Suprapubic skin (tissue), 4 donors: Measurements from ENCODE around the gene NOTCH4. TPM values are rescaled to one million over a fixed set of nuclear protein-coding genes. Genes with fewer than 3 reads are reported as not detected.
"Not testable (repeated sequence)": the region's sequence is repeated elsewhere in the genome, so short reads cannot be mapped to it uniquely, and the experiment has no call there.

Experiments used
- DNase-seq, 2 donors: peaks; one replicate each; pipeline ENCODE4 v3.0.0-alpha.2; 2019; ENCODE audit warnings: low spot score in 2 of 2
- H3K27ac ChIP-seq: fragments of 200-600 bp; sonication (generic); one replicate; pipeline ENCODE4 v1.5.1; 2019
- H3K27me3 ChIP-seq: fragments of 200-600 bp; sonication (generic); one replicate; pipeline ENCODE4 v1.5.1; 2019
- H3K36me3 ChIP-seq: fragments of 200-600 bp; sonication (generic); one replicate; pipeline ENCODE4 v1.5.1; 2019
- H3K4me1 ChIP-seq: fragments of 200-600 bp; sonication (generic); one replicate; pipeline ENCODE4 v1.5.1; 2019
- H3K4me3 ChIP-seq: fragments of 200-600 bp; sonication (generic); one replicate; pipeline ENCODE4 v1.5.1; 2019; ENCODE audit warnings: mild to moderate bottlenecking
- H3K9me3 ChIP-seq: fragments of 200-600 bp; sonication (generic); one replicate; pipeline ENCODE4 v1.5.1; 2019
- CTCF ChIP-seq, 2 donors: fragments of 200-600 bp in 1 of 2; fragments of 450-650 bp in 1 of 2; sonication (generic) in 1 of 2; IDR thresholded peaks; one replicate each; pipeline ENCODE4 v1.5.1; 2016 to 2019; ENCODE audit warnings: antibody characterized with exemption in 2 of 2, mild to moderate bottlenecking in 1 of 2, moderate library complexity in 1 of 2
- EP300 ChIP-seq: sonication (generic); formaldehyde crosslinking; IDR thresholded peaks from one replicate; pipeline ENCODE4 v1.6.1; 2017; ENCODE audit warnings: antibody characterized with exemption
- POLR2A ChIP-seq, 2 donors: fragments of 450-650 bp; IDR thresholded peaks; one replicate each; pipeline ENCODE4 v1.6.1; 2017; ENCODE audit warnings: antibody characterized with exemption in 2 of 2, mild to moderate bottlenecking in 2 of 2, moderate library complexity in 2 of 2
- POLR2AphosphoS5 ChIP-seq, 3 donors: sonication (generic); formaldehyde crosslinking; IDR thresholded peaks; one replicate each; pipeline ENCODE4 v1.6.1; 2017; ENCODE audit warnings: antibody characterized with exemption in 3 of 3
- WGBS: methylation state at CpG from one replicate; pipeline ENCODE4 v1.1.5; 2018; 5-methylcytosine and 5-hydroxymethylcytosine counted together
- total RNA-seq, 4 donors: library from RNA; depleted of rRNA; stranded (reverse); fragments of >200 nt; gene quantifications; one replicate each; pipeline ENCODE4 v1.1.0, GENCODE V29; 2016

Gene NOTCH4
- total RNA-seq, 4 donors from 2014 or later: 5.3 to 22.0 (median 10.2) TPM

GRCh38 chr6:32215617-32216016 is 8.2 kb downstream of the NOTCH4 start:
- no peak overlapping the region for H3K4me3 ChIP-seq
- H3K27me3 ChIP-seq: no peaks in the 10 kb centered on the region
- no peak overlapping the region for H3K27ac ChIP-seq
- H3K4me1 ChIP-seq: peaks cover 3% of the 10 kb centered on the region
- WGBS: 94% methylated on average over 4 of the region's 4 CpGs
- no peaks in the 10 kb centered on the region for H3K9me3 ChIP-seq
- TF ChIP-seq EP300: no peak
- no peak for TF ChIP-seq POLR2A (IDR thresholded peaks at IDR 0.05)
- TF ChIP-seq POLR2AphosphoS5 (IDR thresholded peaks at IDR 0.05): no peak
- TF ChIP-seq CTCF (IDR thresholded peaks at IDR 0.05): no peak
- no peaks in the 10 kb centered on the region for H3K36me3 ChIP-seq
- no peak for DNase-seq

- no peaks in the 10 kb centered on the region for H3K27me3 ChIP-seq
- H3K4me1 ChIP-seq: peaks cover 3% of the 10 kb centered on the region
- H3K4me3 ChIP-seq: no peak overlapping the region
- TF ChIP-seq CTCF (IDR thresholded peaks at IDR 0.05): no peak
- TF ChIP-seq POLR2A (IDR thresholded peaks at IDR 0.05): no peak
- TF ChIP-seq POLR2AphosphoS5 (IDR thresholded peaks at IDR 0.05): no peak
- no peak for TF ChIP-seq EP300
- H3K36me3 ChIP-seq: no peaks in the 10 kb centered on the region
- WGBS: 88% methylated on average over 3 of the region's 3 CpGs
- no peaks in the 10 kb centered on the region for H3K9me3 ChIP-seq
- DNase-seq: no peak
- H3K27ac ChIP-seq: no peak overlapping the region
Observed at GRCh38 chr6:32214126-32214525, 9.7 kb downstream of the NOTCH4 start.

- Histone ChIP-seq H3K27me3 (no peaks in the 10 kb centered on the region), H3K9me3 (no peaks in the 10 kb centered on the region), H3K36me3 (no peaks in the 10 kb centered on the region), H3K27ac (no peak overlapping the region), H3K4me3 (no peak overlapping the region), H3K4me1 (peaks cover 3% of the 10 kb centered on the region)
- TF ChIP-seq CTCF (IDR thresholded peaks at IDR 0.05) (no peak), EP300 (no peak), POLR2AphosphoS5 (IDR thresholded peaks at IDR 0.05) (no peak), POLR2A (IDR thresholded peaks at IDR 0.05) (no peak)
- no peak for DNase-seq
- WGBS: 92% methylated on average over 6 of the region's 6 CpGs
Observed at GRCh38 chr6:32213649-32214048, 10.2 kb downstream of the NOTCH4 start.

DNA sequence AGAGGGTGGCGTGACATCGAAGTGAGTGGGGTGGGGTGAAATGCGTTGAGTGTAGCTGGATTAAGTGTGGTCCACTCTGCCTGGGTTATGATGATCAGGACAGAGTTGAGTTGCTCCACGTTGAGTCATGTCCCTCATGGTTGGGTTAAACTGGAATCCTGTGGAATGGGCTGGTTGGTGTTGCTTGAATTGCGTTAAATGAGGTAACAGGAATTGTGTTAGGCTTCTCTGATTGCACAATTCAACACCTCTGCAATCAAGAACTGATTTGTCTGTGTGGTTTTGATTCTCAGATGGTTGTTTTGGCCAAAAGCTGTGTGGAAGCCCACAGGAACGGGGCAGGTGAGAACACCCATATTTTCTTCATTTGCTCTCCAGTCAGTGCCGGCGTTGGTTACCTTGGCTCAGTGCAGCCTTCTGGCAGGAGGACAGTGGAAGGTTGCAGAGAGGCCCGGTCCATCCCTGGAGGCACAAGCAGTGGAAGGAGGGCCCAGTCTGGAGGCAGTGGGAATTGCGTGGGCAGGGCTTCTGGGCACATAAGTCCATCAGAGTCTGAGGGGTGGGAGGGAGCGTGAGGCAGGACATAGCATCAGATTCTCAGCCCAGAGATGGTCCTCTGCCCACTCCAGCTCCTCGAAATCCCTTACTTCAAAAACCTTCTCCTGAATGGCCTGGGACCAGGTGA is 11.6 kb downstream of the NOTCH4 start:
- H3K27me3 ChIP-seq: no peaks in the 10 kb centered on the region
- no peaks in the 10 kb centered on the region for H3K36me3 ChIP-seq

DNA sequence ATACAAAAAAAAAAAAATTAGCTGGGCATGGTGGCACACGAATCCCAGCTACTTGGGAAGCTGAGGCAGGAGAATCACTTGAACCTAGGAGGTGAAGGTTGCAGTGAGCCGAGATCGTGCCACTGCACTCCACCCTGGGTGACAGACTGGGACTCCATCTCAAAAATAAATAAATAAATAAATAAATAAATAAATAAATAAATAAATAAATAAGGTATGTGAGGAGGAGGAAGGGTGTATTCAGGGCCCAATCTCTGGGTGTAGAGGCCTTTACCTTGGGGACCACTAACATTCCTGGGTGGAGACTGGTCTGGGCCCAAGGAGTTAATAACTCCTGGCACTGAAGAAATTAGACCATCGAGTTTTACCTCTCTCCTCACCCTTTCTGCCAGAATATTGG is 12.4 kb downstream of the NOTCH4 start:
- not testable (repeated sequence) for H3K4me1 ChIP-seq, H3K9me3 ChIP-seq, H3K27me3 ChIP-seq, H3K27ac ChIP-seq, H3K36me3 ChIP-seq, H3K4me3 ChIP-seq, DNase-seq
- 84% methylated on average over 4 of the region's 4 CpGs for WGBS

More for the DNA sequence above, 11.6 kb downstream of the NOTCH4 start:
- TF ChIP-seq POLR2A (IDR thresholded peaks at IDR 0.05) (no peak), EP300 (no peak), CTCF (IDR thresholded peaks at IDR 0.05) (no peak), POLR2AphosphoS5 (IDR thresholded peaks at IDR 0.05) (no peak)
- Histone ChIP-seq H3K4me1 (peaks cover 3% of the 10 kb centered on the region), H3K27ac (peak overlapping the region; percentile 24), H3K9me3 (no peaks in the 10 kb centered on the region), H3K4me3 (no peak overlapping the region)
- 81% methylated on average over 12 of the region's 12 CpGs for WGBS
- DNase-seq: no peak

DNA sequence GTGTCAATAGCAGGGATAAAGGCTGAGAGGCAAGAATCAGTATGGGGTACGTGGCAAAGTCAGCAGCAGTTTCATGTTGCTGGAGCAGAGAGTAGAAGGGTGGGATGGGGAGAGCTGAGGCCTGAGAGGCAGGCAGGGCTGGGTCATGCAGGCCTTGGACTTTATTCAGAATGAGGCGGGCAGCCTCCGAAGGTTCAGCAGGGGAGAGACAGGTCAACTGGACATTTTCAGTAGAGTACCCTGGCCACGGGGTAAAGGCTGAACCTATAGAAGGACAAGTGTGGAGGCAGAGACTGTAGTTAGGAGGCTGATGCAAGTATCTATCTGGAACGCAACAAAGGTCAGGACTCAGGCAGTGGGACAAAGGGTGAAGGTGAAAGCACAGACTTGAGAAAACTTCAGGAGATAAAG is 13.7 kb downstream of the NOTCH4 start:
- Histone ChIP-seq H3K27me3 (no peaks in the 10 kb centered on the region), H3K4me3 (no peak overlapping the region), H3K27ac (no peak overlapping the region), H3K9me3 (no peaks in the 10 kb centered on the region), H3K36me3 (no peaks in the 10 kb centered on the region), H3K4me1 (peaks cover 3% of the 10 kb centered on the region)
- 91% methylated on average over 5 of the region's 5 CpGs for WGBS
- no peak for DNase-seq
- TF ChIP-seq EP300 (no peak), POLR2A (IDR thresholded peaks at IDR 0.05) (no peak), CTCF (IDR thresholded peaks at IDR 0.05) (no peak), POLR2AphosphoS5 (IDR thresholded peaks at IDR 0.05) (no peak)
